Ishikawa (cell line): ENCODE measurements around the gene NOX5.

Experiments
- FOXM1 ChIP-seq: IDR thresholded peaks from 2 replicates; pipeline ENCODE4 v1.6.1; 2012; ENCODE audit warnings: low read depth, borderline replicate concordance
- RAD21 ChIP-seq: IDR thresholded peaks from 2 replicates; pipeline ENCODE4 v1.6.1; 2012; ENCODE audit warnings: low read depth
- TAF1 ChIP-seq: IDR thresholded peaks from 2 replicates; pipeline ENCODE4 v1.6.1; 2012; ENCODE audit warnings: low read depth, mild to moderate bottlenecking
- TCF12 ChIP-seq: IDR thresholded peaks from 2 replicates; pipeline ENCODE4 v1.6.1; 2012; ENCODE audit warnings: low read depth
- TF ChIP-seq, protein P1 (sequence below): IDR thresholded peaks from 2 replicates; pipeline ENCODE4 v1.6.1; 2012; ENCODE audit warnings: low read depth, mild to moderate bottlenecking
- TF ChIP-seq, protein P2 (sequence below): IDR thresholded peaks from 2 replicates; pipeline ENCODE4 v1.6.1; 2012

GRCh38 chr15:69042531-69042930 lies 28.0 kb downstream of the NOX5 start:
- TF ChIP-seq TAF1, result no peak
- TF ChIP-seq RAD21, result no peak
- no peak for TF ChIP-seq FOXM1
- TF ChIP-seq, protein P1, sequence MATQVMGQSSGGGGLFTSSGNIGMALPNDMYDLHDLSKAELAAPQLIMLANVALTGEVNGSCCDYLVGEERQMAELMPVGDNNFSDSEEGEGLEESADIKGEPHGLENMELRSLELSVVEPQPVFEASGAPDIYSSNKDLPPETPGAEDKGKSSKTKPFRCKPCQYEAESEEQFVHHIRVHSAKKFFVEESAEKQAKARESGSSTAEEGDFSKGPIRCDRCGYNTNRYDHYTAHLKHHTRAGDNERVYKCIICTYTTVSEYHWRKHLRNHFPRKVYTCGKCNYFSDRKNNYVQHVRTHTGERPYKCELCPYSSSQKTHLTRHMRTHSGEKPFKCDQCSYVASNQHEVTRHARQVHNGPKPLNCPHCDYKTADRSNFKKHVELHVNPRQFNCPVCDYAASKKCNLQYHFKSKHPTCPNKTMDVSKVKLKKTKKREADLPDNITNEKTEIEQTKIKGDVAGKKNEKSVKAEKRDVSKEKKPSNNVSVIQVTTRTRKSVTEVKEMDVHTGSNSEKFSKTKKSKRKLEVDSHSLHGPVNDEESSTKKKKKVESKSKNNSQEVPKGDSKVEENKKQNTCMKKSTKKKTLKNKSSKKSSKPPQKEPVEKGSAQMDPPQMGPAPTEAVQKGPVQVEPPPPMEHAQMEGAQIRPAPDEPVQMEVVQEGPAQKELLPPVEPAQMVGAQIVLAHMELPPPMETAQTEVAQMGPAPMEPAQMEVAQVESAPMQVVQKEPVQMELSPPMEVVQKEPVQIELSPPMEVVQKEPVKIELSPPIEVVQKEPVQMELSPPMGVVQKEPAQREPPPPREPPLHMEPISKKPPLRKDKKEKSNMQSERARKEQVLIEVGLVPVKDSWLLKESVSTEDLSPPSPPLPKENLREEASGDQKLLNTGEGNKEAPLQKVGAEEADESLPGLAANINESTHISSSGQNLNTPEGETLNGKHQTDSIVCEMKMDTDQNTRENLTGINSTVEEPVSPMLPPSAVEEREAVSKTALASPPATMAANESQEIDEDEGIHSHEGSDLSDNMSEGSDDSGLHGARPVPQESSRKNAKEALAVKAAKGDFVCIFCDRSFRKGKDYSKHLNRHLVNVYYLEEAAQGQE, result no peak
- TF ChIP-seq, protein P2, sequence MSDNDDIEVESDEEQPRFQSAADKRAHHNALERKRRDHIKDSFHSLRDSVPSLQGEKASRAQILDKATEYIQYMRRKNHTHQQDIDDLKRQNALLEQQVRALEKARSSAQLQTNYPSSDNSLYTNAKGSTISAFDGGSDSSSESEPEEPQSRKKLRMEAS, result no peak
- TF ChIP-seq TCF12, result no peak
